Measurements from ENCODE around the gene FCGR2B. TPM values are rescaled to one million over a fixed set of nuclear protein-coding genes. Genes with fewer than 3 reads are reported as not detected.

Gene FCGR2B
- total RNA-seq = not detected in 2 replicates

DNA sequence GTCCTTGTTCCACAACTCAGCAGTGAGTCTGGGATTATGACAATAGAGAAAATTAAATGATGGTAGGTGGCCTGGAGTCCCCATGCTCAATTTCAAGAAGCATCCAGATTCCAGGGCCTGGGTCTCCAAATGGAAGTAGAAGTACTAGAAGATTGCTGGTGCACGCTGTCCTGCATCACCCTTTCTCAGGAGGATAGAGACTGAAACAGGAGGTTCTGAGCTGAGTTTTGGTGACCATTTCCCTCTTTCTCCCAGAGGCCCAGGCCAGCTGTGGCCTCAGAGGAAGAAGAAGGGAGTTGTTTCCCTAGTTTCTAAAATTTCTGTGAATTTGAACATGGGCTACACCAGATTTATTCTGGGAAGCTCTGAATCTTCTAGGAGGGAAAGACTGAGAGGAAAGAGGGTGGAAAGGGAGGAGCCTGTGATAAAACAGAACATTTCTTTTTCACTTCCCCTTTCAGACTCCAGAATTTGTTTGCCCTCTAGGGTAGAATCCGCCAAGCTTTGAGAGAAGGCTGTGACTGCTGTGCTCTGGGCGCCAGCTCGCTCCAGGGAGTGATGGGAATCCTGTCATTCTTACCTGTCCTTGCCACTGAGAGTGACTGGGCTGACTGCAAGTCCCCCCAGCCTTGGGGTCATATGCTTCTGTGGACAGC, at the start of gene FCGR2B:
Gene FCGR2B, plus strand, starts transcription at position 460 of the 656 bp plus-strand sequence. Its CDS starts 99 bp downstream, at position 559.

DNA sequence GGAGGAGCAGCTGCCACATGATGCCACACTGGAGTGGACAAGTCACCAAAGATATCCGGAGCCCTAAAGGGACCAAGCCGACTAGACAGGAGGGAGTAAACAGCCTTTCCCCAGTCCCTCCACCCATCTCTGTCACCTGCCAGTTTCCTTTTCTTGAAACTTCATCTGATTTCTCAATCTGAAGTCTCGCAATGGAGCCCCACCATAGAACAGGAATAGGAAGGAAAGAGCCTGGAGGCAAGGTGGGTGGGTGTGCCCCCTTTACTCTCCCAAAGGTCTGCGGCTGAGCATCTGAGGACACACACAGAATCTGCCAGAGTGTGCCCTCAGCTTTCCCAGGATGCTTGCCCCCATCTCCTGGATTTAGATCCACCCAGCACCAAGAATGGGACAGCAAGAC, 31.9 kb upstream of the FCGR2B start, which contains the start of gene FCGR3B:
Gene FCGR3B, minus strand, starts transcription at position 101 of the 400 bp plus-strand sequence. Its CDS starts 82 bp downstream, at position 19.

DNA sequence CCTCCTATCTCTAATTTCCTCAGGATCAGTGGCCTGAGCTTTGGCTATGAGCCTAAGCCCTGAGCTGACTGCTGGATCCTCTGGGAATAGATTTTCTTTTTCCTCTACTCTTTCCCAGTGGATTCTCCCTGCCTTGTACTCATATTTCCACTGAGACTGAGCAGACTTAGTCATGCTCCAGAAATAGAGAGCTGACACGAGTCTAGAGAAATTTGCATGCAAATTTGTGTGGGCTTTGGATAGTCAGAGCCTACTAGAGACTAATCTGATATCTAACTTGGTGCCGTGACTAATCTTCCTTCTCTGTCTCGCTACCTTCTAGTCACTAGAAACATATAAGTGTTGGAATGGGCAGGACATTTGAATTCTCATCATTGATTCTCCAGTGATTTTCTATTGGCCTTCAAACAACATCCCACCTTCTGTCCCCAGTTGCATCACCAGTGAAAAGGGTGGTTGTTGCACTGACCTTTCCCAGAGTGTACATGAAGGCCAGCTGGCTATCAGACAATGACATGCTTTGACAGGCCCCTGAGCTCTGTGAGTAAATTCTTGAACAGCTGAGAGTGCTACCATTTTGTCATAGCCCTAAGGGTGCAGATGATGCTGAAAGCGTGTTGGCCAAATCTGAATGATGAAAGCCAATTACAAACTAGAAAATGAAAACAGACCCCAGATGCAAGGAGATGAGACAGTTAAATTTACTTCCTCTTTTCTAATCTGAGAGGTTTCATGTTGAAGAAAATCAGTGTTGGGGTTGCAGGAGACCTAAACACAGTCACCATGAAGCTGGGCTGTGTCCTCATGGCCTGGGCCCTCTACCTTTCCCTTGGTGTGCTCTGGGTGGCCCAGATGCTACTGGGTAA, 43.8 kb downstream of the FCGR2B start, which contains the start of gene FCRLA:
Gene FCRLA, plus strand, starts transcription at position 748 of the 866 bp plus-strand sequence. Its CDS starts 36 bp downstream, at position 784.

DNA sequence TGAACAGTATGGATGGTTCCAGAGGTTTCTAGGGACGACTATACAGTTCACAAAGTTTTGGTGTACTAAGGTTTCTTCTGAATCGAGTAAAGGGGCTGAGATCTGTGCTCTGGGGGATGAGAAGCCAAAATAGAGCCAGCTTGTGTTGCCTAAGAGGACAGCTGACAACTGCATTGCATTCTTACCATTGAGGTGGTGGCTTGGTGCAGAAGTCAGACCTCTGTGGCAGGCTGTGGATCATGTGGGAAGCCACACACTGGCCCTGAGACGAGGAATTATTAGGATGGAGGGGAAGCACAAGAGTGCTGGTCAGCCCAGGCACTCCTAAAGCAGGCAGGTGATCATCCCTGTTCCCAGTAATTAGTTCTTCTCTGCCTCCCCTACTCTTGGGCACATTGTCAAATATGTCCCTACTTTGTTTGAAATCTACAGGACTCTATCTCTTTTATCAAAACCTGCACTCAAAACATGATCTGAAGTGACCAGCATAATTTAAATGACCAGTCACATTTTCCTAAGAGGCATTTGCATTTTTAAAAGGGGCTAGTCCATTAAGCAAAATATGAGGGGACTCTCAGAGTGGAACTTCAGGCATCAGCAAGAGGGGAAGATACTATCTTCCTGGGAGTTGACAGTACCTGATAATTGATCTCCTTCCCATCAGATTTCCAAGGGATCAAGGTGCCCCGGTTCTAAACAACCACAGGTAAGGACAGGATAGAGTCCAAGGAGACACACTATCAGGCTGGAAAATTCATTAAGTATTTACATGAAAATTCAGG, 58.2 kb downstream of the FCGR2B start, which contains the start of gene FCRLB:
Gene FCRLB, plus strand, starts transcription at position 589 of the 782 bp plus-strand sequence. CDS start 1,129 bp downstream, outside the sequence.

Other genes with a start within 250 kb of the FCGR2B start
- 2.5 and 3.0 TPM in 2 replicates for gene FCGR2A, start 157.7 kb upstream of the FCGR2B start, total RNA-seq
- 4.4 and 8.4 TPM in 2 replicates for gene HSPA6, start 138.6 kb upstream of the FCGR2B start, total RNA-seq
- gene FCGR3A, start 113.3 kb upstream of the FCGR2B start, total RNA-seq = not detected in 2 replicates
- not detected in 2 replicates for gene FCGR3B, start 32.0 kb upstream of the FCGR2B start, total RNA-seq
- gene FCRLA, start 44.1 kb downstream of the FCGR2B start, total RNA-seq = 0.32 and 0.86 TPM in 2 replicates
- gene FCRLB, start 58.4 kb downstream of the FCGR2B start, total RNA-seq = 0.69 and 1.6 TPM in 2 replicates
- 28.5 and 31.2 TPM in 2 replicates for gene DUSP12, start 86.6 kb downstream of the FCGR2B start, total RNA-seq
- gene ATF6, start 103.2 kb downstream of the FCGR2B start, total RNA-seq = 11.2 and 12.9 TPM in 2 replicates